PFSK-1 (cell line): ENCODE data around the gene MIB1.

Source experiments
- FOXP2 ChIP-seq: optimal IDR thresholded peaks from 2 replicates; pipeline ENCODE3; 2011; ENCODE audit warnings: borderline replicate concordance, control low read depth, inconsistent platforms; ENCODE audit not compliant: insufficient read depth; ENCODE audit errors: extremely low read length, extremely low read depth
- POLR2AphosphoS5 ChIP-seq: IDR thresholded peaks from 2 replicates; pipeline ENCODE4 v1.6.1; 2012; ENCODE audit warnings: low read depth, mild to moderate bottlenecking, control low read depth, low read length, moderate library complexity
- SIN3A ChIP-seq: IDR thresholded peaks from 2 replicates; pipeline ENCODE4 v1.6.1; 2012; ENCODE audit warnings: mild to moderate bottlenecking, low read length, moderate library complexity, borderline replicate concordance; ENCODE audit not compliant: insufficient read depth
- TAF1 ChIP-seq: IDR thresholded peaks from 2 replicates; pipeline ENCODE4 v1.6.1; 2012; ENCODE audit warnings: low read length, control low read depth, borderline replicate concordance; ENCODE audit not compliant: insufficient read depth
- TF ChIP-seq, protein P1 (sequence below), 2 experiments: IDR thresholded peaks; 2 replicates each; pipeline versions ENCODE4 v1.6.1 to v1.8.0; 2011 to 2012; ENCODE audit warnings: low read depth in 2 of 2, low read length in 2 of 2, control low read depth in 1 of 2, inconsistent platforms in 1 of 2, mild to moderate bottlenecking in 1 of 2, moderate library complexity in 1 of 2; ENCODE audit not compliant: insufficient read depth in 1 of 2

The MIB1 gene

DNA sequence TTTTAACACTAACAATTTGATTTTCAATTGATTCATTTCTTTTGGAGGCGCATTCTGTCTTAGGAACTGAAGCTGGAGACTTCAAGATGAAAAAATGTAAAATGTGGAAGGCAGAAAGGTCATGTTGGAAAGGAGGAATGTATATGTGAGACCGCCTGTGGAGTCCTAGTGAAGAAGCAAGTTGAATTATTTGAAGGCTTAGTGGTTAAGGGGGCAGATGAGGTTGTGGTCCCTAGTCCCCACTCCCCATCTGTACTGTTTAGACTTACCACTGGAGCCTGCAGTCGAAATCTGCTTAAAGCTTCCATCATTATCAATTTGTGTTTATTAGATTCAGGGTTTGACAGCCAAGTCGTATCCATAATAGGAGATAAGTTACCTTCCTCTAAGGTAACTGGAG, 15.4 kb upstream of the MIB1 start:
- TF ChIP-seq POLR2AphosphoS5 = no peak
- TF ChIP-seq SIN3A = no peak
- TF ChIP-seq, protein P1, sequence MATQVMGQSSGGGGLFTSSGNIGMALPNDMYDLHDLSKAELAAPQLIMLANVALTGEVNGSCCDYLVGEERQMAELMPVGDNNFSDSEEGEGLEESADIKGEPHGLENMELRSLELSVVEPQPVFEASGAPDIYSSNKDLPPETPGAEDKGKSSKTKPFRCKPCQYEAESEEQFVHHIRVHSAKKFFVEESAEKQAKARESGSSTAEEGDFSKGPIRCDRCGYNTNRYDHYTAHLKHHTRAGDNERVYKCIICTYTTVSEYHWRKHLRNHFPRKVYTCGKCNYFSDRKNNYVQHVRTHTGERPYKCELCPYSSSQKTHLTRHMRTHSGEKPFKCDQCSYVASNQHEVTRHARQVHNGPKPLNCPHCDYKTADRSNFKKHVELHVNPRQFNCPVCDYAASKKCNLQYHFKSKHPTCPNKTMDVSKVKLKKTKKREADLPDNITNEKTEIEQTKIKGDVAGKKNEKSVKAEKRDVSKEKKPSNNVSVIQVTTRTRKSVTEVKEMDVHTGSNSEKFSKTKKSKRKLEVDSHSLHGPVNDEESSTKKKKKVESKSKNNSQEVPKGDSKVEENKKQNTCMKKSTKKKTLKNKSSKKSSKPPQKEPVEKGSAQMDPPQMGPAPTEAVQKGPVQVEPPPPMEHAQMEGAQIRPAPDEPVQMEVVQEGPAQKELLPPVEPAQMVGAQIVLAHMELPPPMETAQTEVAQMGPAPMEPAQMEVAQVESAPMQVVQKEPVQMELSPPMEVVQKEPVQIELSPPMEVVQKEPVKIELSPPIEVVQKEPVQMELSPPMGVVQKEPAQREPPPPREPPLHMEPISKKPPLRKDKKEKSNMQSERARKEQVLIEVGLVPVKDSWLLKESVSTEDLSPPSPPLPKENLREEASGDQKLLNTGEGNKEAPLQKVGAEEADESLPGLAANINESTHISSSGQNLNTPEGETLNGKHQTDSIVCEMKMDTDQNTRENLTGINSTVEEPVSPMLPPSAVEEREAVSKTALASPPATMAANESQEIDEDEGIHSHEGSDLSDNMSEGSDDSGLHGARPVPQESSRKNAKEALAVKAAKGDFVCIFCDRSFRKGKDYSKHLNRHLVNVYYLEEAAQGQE (IDR thresholded peaks at IDR 0.05; ENCODE audit: insufficient read depth in 1 of 2, low read depth in 2 of 2, low read length in 2 of 2) = no peak
- TF ChIP-seq TAF1 = no peak

DNA sequence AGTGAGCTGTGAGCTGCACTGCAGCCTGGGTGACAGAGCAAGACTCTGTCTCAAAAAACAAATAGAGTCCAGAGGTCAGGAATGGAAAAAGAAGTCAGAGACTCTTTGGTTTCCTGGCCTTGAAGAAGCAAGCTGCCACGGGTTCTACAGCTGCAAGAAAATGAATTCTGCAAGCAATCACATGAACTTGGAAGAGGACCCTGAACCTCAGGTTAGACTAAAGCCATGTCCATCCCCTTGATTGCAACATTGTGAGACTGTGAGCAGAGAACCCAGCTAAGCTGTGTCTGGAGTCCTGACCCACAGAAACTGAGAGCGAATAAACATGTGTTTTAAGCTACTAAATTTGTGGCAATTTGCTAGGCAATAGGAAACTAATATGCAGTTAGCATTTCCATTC, 12.9 kb upstream of the MIB1 start:
- TF ChIP-seq SIN3A = no peak
- no peak for TF ChIP-seq TAF1
- TF ChIP-seq, protein P1 (IDR thresholded peaks at IDR 0.05; ENCODE audit: insufficient read depth in 1 of 2, low read depth in 2 of 2, low read length in 2 of 2) = no peak
- no peak for TF ChIP-seq FOXP2
- TF ChIP-seq POLR2AphosphoS5 = no peak

DNA sequence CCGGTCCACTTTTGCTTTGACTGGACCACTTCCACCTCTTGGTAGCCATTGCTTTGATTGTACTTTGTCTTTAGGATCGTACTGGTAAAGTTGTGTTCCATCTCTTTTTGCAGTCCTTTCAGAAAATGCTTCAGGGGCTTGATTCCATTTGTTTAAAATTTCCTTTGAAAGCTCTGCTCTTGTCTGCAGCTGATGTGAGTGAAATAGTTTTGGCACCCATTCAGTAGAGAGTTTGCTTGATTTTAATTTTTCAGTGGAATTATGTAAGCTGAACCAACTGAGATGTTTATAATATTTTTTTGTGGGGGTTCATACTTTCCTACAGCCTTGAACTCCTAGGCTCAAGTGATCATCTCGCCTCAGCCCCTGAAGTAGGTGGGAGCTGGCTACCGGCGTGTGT, 7.6 kb upstream of the MIB1 start:
- TF ChIP-seq FOXP2 = no peak
- no peak for TF ChIP-seq TAF1
- no peak for TF ChIP-seq SIN3A
- TF ChIP-seq POLR2AphosphoS5 = no peak
- TF ChIP-seq, protein P1 (IDR thresholded peaks at IDR 0.05; ENCODE audit: insufficient read depth in 1 of 2, low read depth in 2 of 2, low read length in 2 of 2) = no peak

DNA sequence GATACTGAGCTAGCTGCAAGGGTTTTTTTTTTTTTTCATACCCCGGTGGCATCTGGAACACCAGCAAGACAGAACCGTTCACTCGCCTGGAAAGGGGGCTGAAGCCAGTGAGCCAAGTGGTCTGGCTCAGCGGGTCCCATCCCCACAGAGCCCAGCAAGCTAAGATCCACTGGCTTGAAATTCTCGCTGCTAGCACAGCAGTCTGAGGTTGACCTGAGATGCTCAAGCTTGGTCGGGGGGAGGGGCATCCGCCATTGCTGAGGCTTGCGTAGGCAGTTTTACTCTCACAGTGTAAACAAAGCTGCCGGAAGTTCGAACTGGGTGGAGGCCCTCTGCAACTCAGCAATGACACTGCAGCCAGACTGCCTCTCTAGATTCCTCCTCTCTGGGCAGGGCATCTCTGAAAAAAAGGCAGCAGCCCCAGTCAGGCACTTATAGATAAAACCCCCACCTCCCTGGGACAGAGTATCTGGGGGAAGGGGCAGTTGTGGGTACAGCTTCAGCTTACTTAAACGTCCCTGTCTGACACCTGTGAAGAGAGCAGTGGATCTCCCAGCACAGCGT, 5.1 kb upstream of the MIB1 start:
- TF ChIP-seq POLR2AphosphoS5 (no peak), SIN3A (no peak), FOXP2 (no peak), TAF1 (no peak)
- TF ChIP-seq, protein P1 (IDR thresholded peaks at IDR 0.05; ENCODE audit: insufficient read depth in 1 of 2, low read depth in 2 of 2, low read length in 2 of 2) = no peak
